T-helper 1 cell treated with Interleukin-12 subunit alpha and Interleukin-12 subunit beta and Interleukin-4 antibody, amounts not matched to agents 30 μg/mL and 1 μg/mL, for 36 hours (primary cell): ENCODE data around the gene CDKL1.
A peak's percentile ranks its signal among the peaks of the same experiment; 100 is the strongest.
"Not testable (repeated sequence)": the region's sequence is repeated elsewhere in the genome, so short reads cannot be mapped to it uniquely, and the experiment has no call there.

Experiments used
- H3K27ac Mint-ChIP-seq: one replicate; pipeline ENCODE4 v1.8.0; 2021; ENCODE audit warnings: mild to moderate bottlenecking, mixed read lengths
- H3K27me3 Mint-ChIP-seq: one replicate; pipeline ENCODE4 v1.8.0; 2021; ENCODE audit warnings: low read depth, mixed read lengths
- H3K36me3 Mint-ChIP-seq: one replicate; pipeline ENCODE4 v1.8.0; 2021; ENCODE audit warnings: low read depth, mixed read lengths
- H3K4me1 Mint-ChIP-seq: one replicate; pipeline ENCODE4 v1.8.0; 2021; ENCODE audit warnings: low read depth, mixed read lengths
- H3K4me3 Mint-ChIP-seq: one replicate; pipeline ENCODE4 v1.8.0; 2021; ENCODE audit warnings: mild to moderate bottlenecking, moderate library complexity, mixed read lengths
- H3K9me3 Mint-ChIP-seq: one replicate; pipeline ENCODE4 v1.8.0; 2021; ENCODE audit warnings: mixed read lengths

Gene CDKL1

GRCh38 chr14:50377550-50378085 is 19.1 kb downstream of the CDKL1 start:
- no peaks in the 10 kb centered on the region for H3K36me3 Mint-ChIP-seq
- peaks cover 8% of the 10 kb centered on the region for H3K27me3 Mint-ChIP-seq
- H3K4me1 Mint-ChIP-seq = peaks cover 1% of the 10 kb centered on the region
- no peak overlapping the region for H3K27ac Mint-ChIP-seq
- H3K4me3 Mint-ChIP-seq = no peak overlapping the region
- H3K9me3 Mint-ChIP-seq = no peaks in the 10 kb centered on the region

GRCh38 chr14:50375760-50376159 is 20.9 kb downstream of the CDKL1 start:
- H3K4me3 Mint-ChIP-seq = no peak overlapping the region
- H3K27me3 Mint-ChIP-seq = peaks cover 8% of the 10 kb centered on the region
- peaks cover 2% of the 10 kb centered on the region for H3K9me3 Mint-ChIP-seq
- peaks cover 1% of the 10 kb centered on the region for H3K4me1 Mint-ChIP-seq
- H3K36me3 Mint-ChIP-seq = peaks cover under 1% of the 10 kb centered on the region
- H3K27ac Mint-ChIP-seq = no peak overlapping the region

- Mint-ChIP-seq H3K4me1 (peaks cover 1% of the 10 kb centered on the region), H3K36me3 (peaks cover 5% of the 10 kb centered on the region), H3K9me3 (peaks cover 6% of the 10 kb centered on the region), H3K4me3 (no peak overlapping the region), H3K27ac (no peak overlapping the region), H3K27me3 (peaks cover 8% of the 10 kb centered on the region)
These were observed 22.7 kb downstream of the CDKL1 start for GRCh38 chr14:50373959-50374358.

GRCh38 chr14:50371546-50371945 is 25.1 kb downstream of the CDKL1 start:
- Mint-ChIP-seq H3K36me3 (peaks cover 5% of the 10 kb centered on the region), H3K4me1 (peaks cover 2% of the 10 kb centered on the region), H3K27ac (no peak overlapping the region), H3K4me3 (no peak overlapping the region), H3K27me3 (peaks cover 11% of the 10 kb centered on the region), H3K9me3 (peaks cover 6% of the 10 kb centered on the region)

DNA sequence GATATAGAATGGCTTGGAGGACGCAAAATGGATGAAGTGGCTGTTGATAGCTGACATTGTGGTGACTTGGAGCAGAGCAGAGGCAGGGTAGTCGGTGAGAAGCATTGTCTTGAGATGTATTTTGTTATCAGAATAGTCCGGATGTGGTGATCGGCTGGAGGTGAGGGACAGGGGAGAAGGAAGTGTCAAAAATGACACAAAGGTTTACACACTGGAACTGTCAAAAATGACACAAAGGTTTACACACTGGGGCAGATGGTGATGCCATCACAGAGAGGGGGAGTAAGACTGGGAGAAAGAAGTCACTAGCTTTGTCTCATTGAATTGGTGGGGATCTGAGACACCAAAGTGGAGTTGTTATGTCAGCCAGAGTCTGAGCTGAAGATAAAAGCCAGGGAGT is 30.1 kb downstream of the CDKL1 start:
- peaks cover 13% of the 10 kb centered on the region for H3K9me3 Mint-ChIP-seq
- H3K36me3 Mint-ChIP-seq = peaks cover 9% of the 10 kb centered on the region
- peaks cover 16% of the 10 kb centered on the region for H3K4me1 Mint-ChIP-seq
- no peak overlapping the region for H3K4me3 Mint-ChIP-seq
- no peak overlapping the region for H3K27ac Mint-ChIP-seq
- peaks cover 6% of the 10 kb centered on the region for H3K27me3 Mint-ChIP-seq

GRCh38 chr14:50366115-50366514 is 30.6 kb downstream of the CDKL1 start:
- peaks cover 6% of the 10 kb centered on the region for H3K27me3 Mint-ChIP-seq
- peaks cover 13% of the 10 kb centered on the region for H3K9me3 Mint-ChIP-seq
- H3K27ac Mint-ChIP-seq = no peak overlapping the region
- peaks cover 9% of the 10 kb centered on the region for H3K36me3 Mint-ChIP-seq
- peaks cover 16% of the 10 kb centered on the region for H3K4me1 Mint-ChIP-seq
- no peak overlapping the region for H3K4me3 Mint-ChIP-seq

- H3K27ac Mint-ChIP-seq, H3K4me3 Mint-ChIP-seq, H3K9me3 Mint-ChIP-seq, H3K27me3 Mint-ChIP-seq, H3K36me3 Mint-ChIP-seq: not testable (repeated sequence)
- peaks cover 16% of the 10 kb centered on the region for H3K4me1 Mint-ChIP-seq
These were observed 31.1 kb downstream of the CDKL1 start for GRCh38 chr14:50365572-50365971.

GRCh38 chr14:50364792-50365191 is 31.9 kb downstream of the CDKL1 start:
- peaks cover 7% of the 10 kb centered on the region for H3K9me3 Mint-ChIP-seq
- peaks cover 5% of the 10 kb centered on the region for H3K36me3 Mint-ChIP-seq
- H3K27ac Mint-ChIP-seq = no peak overlapping the region

DNA sequence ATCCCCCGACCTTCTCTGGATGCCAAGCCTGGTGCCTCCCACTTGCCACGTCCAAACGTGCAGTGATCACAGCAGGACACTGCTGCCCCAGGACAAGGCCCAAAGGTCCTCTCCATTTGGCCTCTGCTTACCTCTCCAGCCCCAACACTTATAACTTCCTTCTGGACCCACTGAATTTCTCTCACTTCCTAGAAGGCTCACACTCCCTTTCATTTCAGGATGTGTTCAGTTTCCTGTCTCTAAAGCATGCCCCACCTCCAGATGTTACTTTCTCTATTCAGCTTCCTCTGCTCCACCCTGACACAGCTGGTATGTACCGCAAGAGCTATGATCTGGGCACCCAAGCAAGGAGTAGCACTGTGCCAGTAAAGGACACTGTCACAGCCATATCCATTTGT is 33.0 kb downstream of the CDKL1 start:
- peaks cover 6% of the 10 kb centered on the region for H3K27me3 Mint-ChIP-seq
- H3K27ac Mint-ChIP-seq = peak overlapping the region; percentile 88
- H3K4me3 Mint-ChIP-seq = peak overlapping the region; percentile 83
- peaks cover 7% of the 10 kb centered on the region for H3K9me3 Mint-ChIP-seq
- peaks cover 5% of the 10 kb centered on the region for H3K36me3 Mint-ChIP-seq
- H3K4me1 Mint-ChIP-seq = peaks cover 16% of the 10 kb centered on the region

More at GRCh38 chr14:50364792-50365191, 31.9 kb downstream of the CDKL1 start:
- H3K4me1 Mint-ChIP-seq = peaks cover 16% of the 10 kb centered on the region
- H3K4me3 Mint-ChIP-seq = no peak overlapping the region
- H3K27me3 Mint-ChIP-seq = peaks cover 6% of the 10 kb centered on the region

DNA sequence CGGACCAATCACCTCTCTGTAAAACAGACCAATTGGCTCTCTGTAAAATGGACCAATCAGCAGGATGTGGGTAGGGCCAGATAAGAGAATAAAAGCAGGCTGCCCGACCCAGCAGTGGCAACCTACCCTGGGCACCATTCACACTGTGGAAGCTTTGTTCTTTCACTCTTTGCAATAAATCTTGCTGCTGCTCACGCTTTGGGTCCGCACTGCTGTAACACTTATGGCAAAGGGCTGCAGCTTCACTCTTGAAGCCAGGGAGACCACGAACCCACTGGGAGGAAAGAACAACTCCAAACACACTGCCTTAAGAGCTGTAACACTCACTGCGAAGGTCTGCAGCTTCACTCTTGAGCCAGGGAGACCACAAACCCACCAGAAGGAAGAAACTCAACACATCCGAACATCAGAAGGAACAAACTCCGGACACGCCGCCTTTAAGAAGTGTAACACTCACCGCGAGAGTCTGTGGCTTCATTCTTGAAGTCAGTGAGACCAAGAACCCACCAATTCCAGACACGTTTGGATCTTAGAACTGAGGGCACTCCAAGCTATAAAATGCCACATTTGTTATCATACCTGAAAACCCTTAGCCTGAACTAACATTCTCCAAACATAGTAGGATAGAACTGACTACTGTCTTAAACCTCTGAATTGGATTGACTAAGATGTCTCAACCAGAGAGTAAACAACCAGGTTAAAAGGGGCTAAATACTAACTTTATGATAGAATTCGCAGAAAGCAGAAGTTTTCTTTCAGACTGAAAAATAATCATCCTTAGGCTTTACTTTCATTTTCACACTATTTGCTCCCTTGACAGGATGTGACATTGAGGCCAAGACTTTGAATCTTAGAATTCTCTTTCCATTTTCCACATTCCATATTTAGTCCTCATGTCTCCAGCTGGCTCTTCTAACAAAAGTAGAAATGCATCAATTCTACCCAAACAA is 33.6 kb downstream of the CDKL1 start:
- H3K27me3 Mint-ChIP-seq = peaks cover 6% of the 10 kb centered on the region
- H3K4me3 Mint-ChIP-seq = peak overlapping the region; percentile 83
- H3K27ac Mint-ChIP-seq = peak overlapping the region; percentile 88
- H3K36me3 Mint-ChIP-seq = peaks cover 7% of the 10 kb centered on the region
- peaks cover 7% of the 10 kb centered on the region for H3K9me3 Mint-ChIP-seq
- H3K4me1 Mint-ChIP-seq = peaks cover 16% of the 10 kb centered on the region

DNA sequence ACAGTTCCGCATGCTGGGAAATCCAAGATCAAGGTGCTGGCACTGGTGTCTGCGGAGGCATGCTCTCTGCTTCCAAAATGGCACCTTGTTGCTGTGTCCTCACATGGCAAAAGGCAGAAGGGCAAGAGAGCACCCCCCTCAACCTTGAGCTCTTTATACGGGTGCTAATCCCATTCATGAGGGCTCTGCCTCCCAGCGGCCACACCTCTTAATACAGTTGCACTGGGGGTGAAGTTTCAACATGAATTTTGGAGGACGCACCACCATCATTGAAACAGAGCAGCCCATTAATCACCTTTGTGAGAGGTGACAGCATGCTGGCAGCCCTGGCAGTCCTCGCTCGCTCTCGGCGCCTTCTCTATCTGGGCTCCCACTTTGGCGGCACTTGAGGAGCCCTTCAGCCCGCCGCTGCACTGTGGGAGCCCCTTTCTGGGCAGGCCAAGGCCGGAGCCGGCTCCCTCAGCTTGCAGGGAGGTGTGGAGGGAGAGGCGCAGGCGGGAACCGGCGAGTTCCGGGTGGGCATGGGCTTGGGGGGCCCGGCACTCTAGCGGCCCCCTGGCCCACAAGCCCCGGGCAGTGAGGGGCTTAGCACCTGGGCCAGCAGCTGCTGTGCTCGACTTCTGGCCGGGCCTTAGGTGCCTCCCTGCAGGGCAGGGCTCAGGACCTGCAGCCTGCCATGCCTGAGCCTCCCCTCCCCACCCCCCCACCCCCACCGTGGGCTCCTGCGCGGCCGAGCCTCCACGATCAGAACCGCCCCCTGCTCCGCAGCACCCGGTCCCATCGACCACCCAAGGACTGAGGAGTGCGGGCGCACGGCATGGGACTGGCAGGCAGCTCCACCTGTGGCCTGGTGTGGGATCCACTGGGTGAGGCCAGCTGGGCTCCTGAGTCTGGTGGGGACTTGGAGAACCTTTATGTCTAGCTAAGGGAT is 34.9 kb downstream of the CDKL1 start:
- not testable (repeated sequence) for H3K27me3 Mint-ChIP-seq, H3K9me3 Mint-ChIP-seq, H3K27ac Mint-ChIP-seq, H3K4me3 Mint-ChIP-seq
- Mint-ChIP-seq H3K36me3 (peaks cover 13% of the 10 kb centered on the region), H3K4me1 (peaks cover 16% of the 10 kb centered on the region)

GRCh38 chr14:50360851-50361250 is 35.8 kb downstream of the CDKL1 start:
- Mint-ChIP-seq H3K36me3 (peaks cover 13% of the 10 kb centered on the region), H3K4me3 (no peak overlapping the region), H3K27me3 (no peaks in the 10 kb centered on the region), H3K27ac (no peak overlapping the region), H3K4me1 (peaks cover 14% of the 10 kb centered on the region), H3K9me3 (peaks cover 7% of the 10 kb centered on the region)

- H3K4me3 Mint-ChIP-seq = no peak overlapping the region
- no peak overlapping the region for H3K27ac Mint-ChIP-seq
- peaks cover 14% of the 10 kb centered on the region for H3K4me1 Mint-ChIP-seq
These were observed 36.6 kb downstream of the CDKL1 start for GRCh38 chr14:50360093-50360492.

GRCh38 chr14:50359631-50360030 is 37.0 kb downstream of the CDKL1 start:
- Mint-ChIP-seq H3K27me3 (no peaks in the 10 kb centered on the region), H3K4me1 (peaks cover 14% of the 10 kb centered on the region), H3K4me3 (no peak overlapping the region), H3K9me3 (peaks cover 7% of the 10 kb centered on the region), H3K27ac (no peak overlapping the region), H3K36me3 (peaks cover 17% of the 10 kb centered on the region)

More at GRCh38 chr14:50360093-50360492, 36.6 kb downstream of the CDKL1 start:
- H3K9me3 Mint-ChIP-seq = peaks cover 7% of the 10 kb centered on the region
- H3K27me3 Mint-ChIP-seq = no peaks in the 10 kb centered on the region
- H3K36me3 Mint-ChIP-seq = peaks cover 17% of the 10 kb centered on the region
